Calu3 (cell line): ENCODE measurements around the gene CDK6. TPM values are rescaled to one million over a fixed set of nuclear protein-coding genes. Genes with fewer than 3 reads are reported as not detected.

Experiments
- BruUV-seq: library from RNA; stranded (reverse); fragments of 400-500 nt; replicated peaks from 2 replicates; lab custom pipeline; 2021; lab: Mats Ljungman, UMichigan
- CTCF ChIA-PET: fragments of 300-600 bp; sonication (Branson Sonifier 250); formaldehyde crosslinking; loops from one replicate; lab custom pipeline; 2022; ENCODE audit warnings: antibody characterized with exemption; lab: Charles Lee
- DNase-seq: peaks from one replicate; pipeline ENCODE4 v3.0.0; 2022
- H3K27ac Mint-ChIP-seq: one replicate; pipeline ENCODE4 v1.8.0; 2022; ENCODE audit warnings: mixed read lengths; ENCODE audit not compliant: unreplicated experiment
- H3K27me3 Mint-ChIP-seq: one replicate; pipeline ENCODE4 v1.8.0; 2022; ENCODE audit warnings: mixed read lengths; ENCODE audit not compliant: unreplicated experiment
- H3K36me3 Mint-ChIP-seq: one replicate; pipeline ENCODE4 v1.8.0; 2022; ENCODE audit warnings: mild to moderate bottlenecking, moderate library complexity, mixed read lengths; ENCODE audit not compliant: insufficient read depth, unreplicated experiment
- H3K4me1 Mint-ChIP-seq: one replicate; pipeline ENCODE4 v1.8.0; 2022; ENCODE audit warnings: mild to moderate bottlenecking, low read depth, mixed read lengths; ENCODE audit not compliant: unreplicated experiment
- H3K4me3 Mint-ChIP-seq: one replicate; pipeline ENCODE4 v1.8.0; 2022; ENCODE audit warnings: mild to moderate bottlenecking, low read depth, moderate library complexity, mixed read lengths; ENCODE audit not compliant: unreplicated experiment
- H3K9me3 Mint-ChIP-seq: one replicate; pipeline ENCODE4 v1.8.0; 2022; ENCODE audit warnings: low read depth, mixed read lengths; ENCODE audit not compliant: unreplicated experiment
- intact Hi-C: fragments of 100-400 bp; cut with micrococcal nuclease; formaldehyde crosslinking; loops from one replicate; pipeline ENCODE4 v1.10.0; 2022; ENCODE audit not compliant: unreplicated experiment
- total RNA-seq: library from RNA; stranded (reverse); gene quantifications from 2 replicates; pipeline ENCODE4 v1.2.3, GENCODE V29; 2022
- TF ChIP-seq, protein P1 (sequence below): fragments of 200-600 bp; IDR thresholded peaks from one replicate; pipeline ENCODE4 v1.8.0; 2022; ENCODE audit warnings: antibody characterized with exemption; ENCODE audit not compliant: unreplicated experiment

The CDK6 gene
- total RNA-seq, 1 experiment from 2014 or later = 87.9 TPM

GRCh38 chr7:92782855-92783254 is 53.5 kb downstream of the CDK6 start:
- Mint-ChIP-seq H3K36me3 (peaks cover 26% of the 10 kb centered on the region), H3K27ac (peak overlapping the region; percentile 67), H3K4me3 (no peak overlapping the region), H3K27me3 (no peaks in the 10 kb centered on the region), H3K9me3 (no peaks in the 10 kb centered on the region), H3K4me1 (peaks cover 44% of the 10 kb centered on the region)
- intact Hi-C loops = no loop called here
- TF ChIP-seq, protein P1, sequence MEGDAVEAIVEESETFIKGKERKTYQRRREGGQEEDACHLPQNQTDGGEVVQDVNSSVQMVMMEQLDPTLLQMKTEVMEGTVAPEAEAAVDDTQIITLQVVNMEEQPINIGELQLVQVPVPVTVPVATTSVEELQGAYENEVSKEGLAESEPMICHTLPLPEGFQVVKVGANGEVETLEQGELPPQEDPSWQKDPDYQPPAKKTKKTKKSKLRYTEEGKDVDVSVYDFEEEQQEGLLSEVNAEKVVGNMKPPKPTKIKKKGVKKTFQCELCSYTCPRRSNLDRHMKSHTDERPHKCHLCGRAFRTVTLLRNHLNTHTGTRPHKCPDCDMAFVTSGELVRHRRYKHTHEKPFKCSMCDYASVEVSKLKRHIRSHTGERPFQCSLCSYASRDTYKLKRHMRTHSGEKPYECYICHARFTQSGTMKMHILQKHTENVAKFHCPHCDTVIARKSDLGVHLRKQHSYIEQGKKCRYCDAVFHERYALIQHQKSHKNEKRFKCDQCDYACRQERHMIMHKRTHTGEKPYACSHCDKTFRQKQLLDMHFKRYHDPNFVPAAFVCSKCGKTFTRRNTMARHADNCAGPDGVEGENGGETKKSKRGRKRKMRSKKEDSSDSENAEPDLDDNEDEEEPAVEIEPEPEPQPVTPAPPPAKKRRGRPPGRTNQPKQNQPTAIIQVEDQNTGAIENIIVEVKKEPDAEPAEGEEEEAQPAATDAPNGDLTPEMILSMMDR = no peak
- no peak for DNase-seq
- no TSS peak for BruUV-seq
- CTCF ChIA-PET = interaction anchor here (0.9 kb wide), 1 partner anchor 21 kb away, joined by 4 read pairs; no protein-coding TSS in a partner anchor

- peak overlapping the region; percentile 80 for H3K27ac Mint-ChIP-seq
Observed at GRCh38 chr7:92782236-92782635, 54.1 kb downstream of the CDK6 start.

GRCh38 chr7:92781117-92781720 is 55.2 kb downstream of the CDK6 start:
- Mint-ChIP-seq H3K27ac (peak overlapping the region; percentile 80), H3K36me3 (peaks cover 36% of the 10 kb centered on the region), H3K9me3 (no peaks in the 10 kb centered on the region), H3K4me1 (peaks cover 44% of the 10 kb centered on the region), H3K4me3 (peak overlapping the region; percentile 11), H3K27me3 (no peaks in the 10 kb centered on the region)
- DNase-seq = no peak
- BruUV-seq = no TSS peak
- TF ChIP-seq, protein P1 = no peak
- CTCF ChIA-PET = no interaction called here
- intact Hi-C loops = no loop called here

More at GRCh38 chr7:92782236-92782635, 54.1 kb downstream of the CDK6 start:
- BruUV-seq = no TSS peak
- H3K27me3 Mint-ChIP-seq = no peaks in the 10 kb centered on the region
- TF ChIP-seq, protein P1 = no peak
- H3K4me3 Mint-ChIP-seq = no peak overlapping the region
- H3K9me3 Mint-ChIP-seq = no peaks in the 10 kb centered on the region
- peaks cover 44% of the 10 kb centered on the region for H3K4me1 Mint-ChIP-seq
- intact Hi-C loops = no loop called here
- CTCF ChIA-PET = no interaction called here
- peaks cover 30% of the 10 kb centered on the region for H3K36me3 Mint-ChIP-seq
- no peak for DNase-seq

DNA sequence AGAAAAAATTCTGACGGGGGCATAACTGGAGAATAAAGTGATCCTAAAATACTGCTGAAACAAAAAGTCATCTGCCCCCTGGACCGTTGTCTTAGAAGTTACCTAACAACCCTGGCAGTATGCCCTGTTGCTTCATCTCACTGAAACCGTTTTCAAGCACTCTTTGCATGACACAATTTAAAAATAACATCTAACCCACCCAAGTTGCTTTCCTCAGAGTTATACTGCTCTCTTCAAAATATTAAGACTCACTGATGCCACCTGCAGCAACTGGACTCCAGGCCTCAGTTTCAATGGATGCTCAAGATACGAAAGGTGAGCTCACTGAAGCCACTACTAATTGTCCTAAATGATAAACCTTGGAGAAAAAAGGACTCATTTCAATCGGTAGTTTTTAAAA is 57.4 kb downstream of the CDK6 start:
- peaks cover 35% of the 10 kb centered on the region for H3K4me1 Mint-ChIP-seq
- H3K27me3 Mint-ChIP-seq = no peaks in the 10 kb centered on the region
- no peaks in the 10 kb centered on the region for H3K9me3 Mint-ChIP-seq
- no peak overlapping the region for H3K4me3 Mint-ChIP-seq
- no TSS peak for BruUV-seq
- intact Hi-C loops = no loop called here
- H3K27ac Mint-ChIP-seq = no peak overlapping the region
- DNase-seq = no peak
- peaks cover 36% of the 10 kb centered on the region for H3K36me3 Mint-ChIP-seq
- TF ChIP-seq, protein P1 = no peak
- CTCF ChIA-PET = no interaction called here
